Mammary epithelial cell (primary cell): ENCODE measurements around the gene NUP93.

Experiments
- EZH2 ChIP-seq: IDR thresholded peaks from 2 replicates; pipeline ENCODE4 v1.6.1; 2012; ENCODE audit warnings: low read length, inconsistent platforms, borderline replicate concordance
- TF ChIP-seq, protein P1 (sequence below), 2 donors: IDR thresholded peaks in 1 of 2; conservative IDR thresholded peaks in 1 of 2; 2 replicates each; pipeline ENCODE4 v1.5.1; 2011 to 2012; ENCODE audit warnings: inconsistent platforms in 2 of 2, low read length in 2 of 2, mild to moderate bottlenecking in 2 of 2, control low read depth in 1 of 2, low read depth in 1 of 2; ENCODE audit not compliant: insufficient read depth in 1 of 2; ENCODE audit errors: extremely low read depth in 1 of 2

- TF ChIP-seq, protein P1, sequence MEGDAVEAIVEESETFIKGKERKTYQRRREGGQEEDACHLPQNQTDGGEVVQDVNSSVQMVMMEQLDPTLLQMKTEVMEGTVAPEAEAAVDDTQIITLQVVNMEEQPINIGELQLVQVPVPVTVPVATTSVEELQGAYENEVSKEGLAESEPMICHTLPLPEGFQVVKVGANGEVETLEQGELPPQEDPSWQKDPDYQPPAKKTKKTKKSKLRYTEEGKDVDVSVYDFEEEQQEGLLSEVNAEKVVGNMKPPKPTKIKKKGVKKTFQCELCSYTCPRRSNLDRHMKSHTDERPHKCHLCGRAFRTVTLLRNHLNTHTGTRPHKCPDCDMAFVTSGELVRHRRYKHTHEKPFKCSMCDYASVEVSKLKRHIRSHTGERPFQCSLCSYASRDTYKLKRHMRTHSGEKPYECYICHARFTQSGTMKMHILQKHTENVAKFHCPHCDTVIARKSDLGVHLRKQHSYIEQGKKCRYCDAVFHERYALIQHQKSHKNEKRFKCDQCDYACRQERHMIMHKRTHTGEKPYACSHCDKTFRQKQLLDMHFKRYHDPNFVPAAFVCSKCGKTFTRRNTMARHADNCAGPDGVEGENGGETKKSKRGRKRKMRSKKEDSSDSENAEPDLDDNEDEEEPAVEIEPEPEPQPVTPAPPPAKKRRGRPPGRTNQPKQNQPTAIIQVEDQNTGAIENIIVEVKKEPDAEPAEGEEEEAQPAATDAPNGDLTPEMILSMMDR (conservative IDR thresholded peaks at IDR 0.05 in 1 of 2, IDR thresholded peaks at IDR 0.05 in 1 of 2; ENCODE audit: extremely low read depth in 1 of 2, insufficient read depth in 1 of 2, low read depth in 1 of 2, low read length in 2 of 2), result no peak
- no peak for TF ChIP-seq EZH2
Measured at GRCh38 chr16:56842133-56842532, 112.2 kb downstream of the NUP93 start.
